ENCODE results near the gene PODXL. TPM values are rescaled to one million over a fixed set of nuclear protein-coding genes. Genes with fewer than 3 reads are reported as not detected.
A peak's percentile ranks its signal among the peaks of the same experiment; 100 is the strongest.

PODXL gene
- total and polyA plus RNA-seq, 2 experiments from 2014 or later = 220 to 727 TPM

DNA sequence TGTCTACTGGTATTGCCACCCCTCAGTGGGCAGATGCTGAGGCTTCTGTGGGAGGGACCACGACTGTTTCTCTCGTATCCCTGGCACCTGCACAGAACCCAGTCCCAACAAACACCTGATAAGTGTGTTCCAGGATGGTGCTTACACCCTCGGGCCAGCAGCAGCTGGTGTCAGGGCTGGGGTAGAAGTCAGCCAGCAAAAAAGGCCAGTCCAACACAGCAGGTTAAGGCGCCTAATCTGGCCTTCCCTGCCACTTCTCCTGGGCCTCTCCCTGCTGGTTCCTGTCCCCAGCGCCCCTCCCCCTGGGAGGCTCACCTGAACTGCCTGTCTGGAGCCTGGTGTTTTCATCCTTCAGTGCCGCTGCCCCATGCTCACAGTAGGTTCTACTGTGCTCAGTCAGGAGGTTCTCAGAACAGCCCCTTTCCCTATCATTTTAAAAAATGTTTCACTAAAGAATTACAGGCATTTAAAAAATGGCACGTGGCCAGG, 20.0 kb downstream of the PODXL start:
- Mint-ChIP-seq H3K36me3 (ENCODE audit: low read depth) (peaks cover 90% of the 10 kb centered on the region), H3K4me3 (no peak overlapping the region), H3K9me3 (no peaks in the 10 kb centered on the region), H3K4me1 (peaks cover 79% of the 10 kb centered on the region), H3K27me3 (ENCODE audit: insufficient read depth, low read depth, poor library complexity) (peaks cover 30% of the 10 kb centered on the region), H3K27ac (no peak overlapping the region)
- no peak for DNase-seq (ENCODE audit: low spot score)
- H3K79me2 ChIP-seq (replicated peaks; ENCODE audit: insufficient read depth) = peaks cover 100% of the 10 kb centered on the region
- H2AFZ ChIP-seq = no peak overlapping the region
- ATAC-seq = no peak
- H3K27me3 ChIP-seq (ENCODE audit: insufficient read depth) = no peaks in the 10 kb centered on the region
- H4K20me1 ChIP-seq (replicated peaks; ENCODE audit: insufficient read depth) = peaks cover 92% of the 10 kb centered on the region
- no peaks in the 10 kb centered on the region for H3K9me2 ChIP-seq (ENCODE audit: insufficient read depth)
- H3K4me1 ChIP-seq (ENCODE audit: insufficient read depth) = peaks cover 90% of the 10 kb centered on the region
- H3K36me3 ChIP-seq (ENCODE audit: insufficient read depth) = peaks cover 4% of the 10 kb centered on the region
- H3K4me3 ChIP-seq = no peak overlapping the region
- no peak overlapping the region; the same call in 1 of the 2 replicates for H3K4me2 ChIP-seq
- TF ChIP-seq, protein P1, sequence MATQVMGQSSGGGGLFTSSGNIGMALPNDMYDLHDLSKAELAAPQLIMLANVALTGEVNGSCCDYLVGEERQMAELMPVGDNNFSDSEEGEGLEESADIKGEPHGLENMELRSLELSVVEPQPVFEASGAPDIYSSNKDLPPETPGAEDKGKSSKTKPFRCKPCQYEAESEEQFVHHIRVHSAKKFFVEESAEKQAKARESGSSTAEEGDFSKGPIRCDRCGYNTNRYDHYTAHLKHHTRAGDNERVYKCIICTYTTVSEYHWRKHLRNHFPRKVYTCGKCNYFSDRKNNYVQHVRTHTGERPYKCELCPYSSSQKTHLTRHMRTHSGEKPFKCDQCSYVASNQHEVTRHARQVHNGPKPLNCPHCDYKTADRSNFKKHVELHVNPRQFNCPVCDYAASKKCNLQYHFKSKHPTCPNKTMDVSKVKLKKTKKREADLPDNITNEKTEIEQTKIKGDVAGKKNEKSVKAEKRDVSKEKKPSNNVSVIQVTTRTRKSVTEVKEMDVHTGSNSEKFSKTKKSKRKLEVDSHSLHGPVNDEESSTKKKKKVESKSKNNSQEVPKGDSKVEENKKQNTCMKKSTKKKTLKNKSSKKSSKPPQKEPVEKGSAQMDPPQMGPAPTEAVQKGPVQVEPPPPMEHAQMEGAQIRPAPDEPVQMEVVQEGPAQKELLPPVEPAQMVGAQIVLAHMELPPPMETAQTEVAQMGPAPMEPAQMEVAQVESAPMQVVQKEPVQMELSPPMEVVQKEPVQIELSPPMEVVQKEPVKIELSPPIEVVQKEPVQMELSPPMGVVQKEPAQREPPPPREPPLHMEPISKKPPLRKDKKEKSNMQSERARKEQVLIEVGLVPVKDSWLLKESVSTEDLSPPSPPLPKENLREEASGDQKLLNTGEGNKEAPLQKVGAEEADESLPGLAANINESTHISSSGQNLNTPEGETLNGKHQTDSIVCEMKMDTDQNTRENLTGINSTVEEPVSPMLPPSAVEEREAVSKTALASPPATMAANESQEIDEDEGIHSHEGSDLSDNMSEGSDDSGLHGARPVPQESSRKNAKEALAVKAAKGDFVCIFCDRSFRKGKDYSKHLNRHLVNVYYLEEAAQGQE (IDR thresholded peaks at IDR 0.05; ENCODE audit: unreplicated experiment) = no peak
- 0 out of 2 replicates have a peak, but pooled peaks have one; percentile 3 for TF ChIP-seq POLR2AphosphoS5 (IDR thresholded peaks at IDR 0.05; ENCODE audit: low read depth)
- no peak for TF ChIP-seq STAT1 (IDR thresholded peaks at IDR 0.05; ENCODE audit: unreplicated experiment)
- TF ChIP-seq, protein P2, sequence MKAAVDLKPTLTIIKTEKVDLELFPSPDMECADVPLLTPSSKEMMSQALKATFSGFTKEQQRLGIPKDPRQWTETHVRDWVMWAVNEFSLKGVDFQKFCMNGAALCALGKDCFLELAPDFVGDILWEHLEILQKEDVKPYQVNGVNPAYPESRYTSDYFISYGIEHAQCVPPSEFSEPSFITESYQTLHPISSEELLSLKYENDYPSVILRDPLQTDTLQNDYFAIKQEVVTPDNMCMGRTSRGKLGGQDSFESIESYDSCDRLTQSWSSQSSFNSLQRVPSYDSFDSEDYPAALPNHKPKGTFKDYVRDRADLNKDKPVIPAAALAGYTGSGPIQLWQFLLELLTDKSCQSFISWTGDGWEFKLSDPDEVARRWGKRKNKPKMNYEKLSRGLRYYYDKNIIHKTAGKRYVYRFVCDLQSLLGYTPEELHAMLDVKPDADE (IDR thresholded peaks at IDR 0.05) = no peak
- peak overlapping the region; percentile 63; the same call in 1 of the 2 replicates for H3K27ac ChIP-seq (ENCODE audit: low read depth)
- peaks cover 64% of the 10 kb centered on the region for H3F3A ChIP-seq (replicated peaks; ENCODE audit: low read depth)

DNA sequence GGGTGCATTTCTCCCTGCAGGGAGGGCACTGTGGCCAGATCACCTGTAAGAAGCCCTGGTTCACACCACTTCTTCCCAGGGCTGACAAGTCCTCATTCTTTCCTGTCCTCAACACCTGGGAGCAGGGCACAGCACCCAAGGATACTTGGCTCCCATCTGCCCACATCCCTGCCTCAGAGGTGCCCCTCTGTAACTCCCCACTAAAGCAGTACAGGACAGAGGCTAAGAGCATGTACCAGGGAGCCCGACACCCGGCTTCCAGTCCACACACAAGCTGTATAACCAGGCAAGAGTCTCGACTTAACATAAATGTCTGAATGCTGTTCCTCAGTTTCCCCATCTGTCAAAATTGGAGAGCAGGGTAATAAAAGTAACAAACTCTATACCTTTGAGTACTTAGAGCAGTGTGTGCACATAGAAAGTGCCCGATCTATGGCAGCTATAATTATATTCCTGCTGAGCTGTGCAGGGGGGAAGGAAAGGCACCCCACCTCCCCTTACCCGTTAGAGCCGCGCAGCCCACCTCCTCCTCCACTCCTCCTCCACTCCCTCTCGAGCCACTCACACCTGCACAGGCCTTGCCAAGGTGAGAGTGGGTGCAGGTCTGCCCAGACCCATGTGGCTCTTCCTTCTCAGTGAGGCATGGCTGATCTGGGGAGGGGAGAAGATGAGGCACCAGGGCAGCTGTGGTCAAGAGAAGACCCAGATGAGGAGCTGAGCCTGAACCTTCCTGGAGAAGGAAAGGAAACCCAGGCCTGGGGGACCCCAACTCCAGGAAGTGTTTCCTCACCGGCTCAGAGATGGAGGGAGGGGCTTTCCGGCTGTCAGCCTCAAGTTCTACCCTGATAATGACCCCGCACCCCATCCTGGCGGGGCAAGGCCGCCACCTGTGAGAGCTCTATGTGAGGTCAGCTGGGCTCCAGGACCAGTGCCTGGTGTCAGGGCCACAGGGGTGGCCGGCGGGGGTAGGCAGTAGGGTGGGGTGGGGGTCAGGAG, 22.6 kb downstream of the PODXL start:
- H4K20me1 ChIP-seq (replicated peaks; ENCODE audit: insufficient read depth) = peaks cover 91% of the 10 kb centered on the region
- DNase-seq (ENCODE audit: low spot score) = no peak
- H3F3A ChIP-seq (replicated peaks; ENCODE audit: low read depth) = peaks cover 65% of the 10 kb centered on the region
- peaks cover 99% of the 10 kb centered on the region for H3K79me2 ChIP-seq (replicated peaks; ENCODE audit: insufficient read depth)
- H3K36me3 ChIP-seq (ENCODE audit: insufficient read depth) = peaks cover 4% of the 10 kb centered on the region
- peaks cover 86% of the 10 kb centered on the region for H3K4me1 ChIP-seq (ENCODE audit: insufficient read depth)
- Mint-ChIP-seq H3K4me3 (no peak overlapping the region), H3K9me3 (no peaks in the 10 kb centered on the region), H3K4me1 (peaks cover 73% of the 10 kb centered on the region), H3K27me3 (ENCODE audit: insufficient read depth, low read depth, poor library complexity) (peaks cover 33% of the 10 kb centered on the region), H3K36me3 (ENCODE audit: low read depth) (peaks cover 81% of the 10 kb centered on the region), H3K27ac (0 out of 2 replicates have a peak overlapping the region, but pooled peaks have one; percentile 62)
- TF ChIP-seq POLR2AphosphoS5 (IDR thresholded peaks at IDR 0.05; ENCODE audit: low read depth) (peak; percentile 31), NANOG (IDR thresholded peaks at IDR 0.05; ENCODE audit: borderline replicate concordance) (no peak)
- no peaks in the 10 kb centered on the region for H3K9me2 ChIP-seq (ENCODE audit: insufficient read depth)
- no peak overlapping the region for H3K4me3 ChIP-seq
- no peak overlapping the region for H3K4me2 ChIP-seq
- ATAC-seq = no peak
- 0 out of 2 replicates have a peak overlapping the region, but pooled peaks have one; percentile 39 for H3K27ac ChIP-seq (ENCODE audit: low read depth)
- H3K27me3 ChIP-seq (ENCODE audit: insufficient read depth) = no peaks in the 10 kb centered on the region
- no peak overlapping the region for H2AFZ ChIP-seq
